Measurements from ENCODE around the gene CFC1B. TPM values are rescaled to one million over a fixed set of nuclear protein-coding genes. Genes with fewer than 3 reads are reported as not detected.
"Not testable (repeated sequence)": the region's sequence is repeated elsewhere in the genome, so short reads cannot be mapped to it uniquely, and the experiment has no call there.

Gene CFC1B
- total RNA-seq, 2 donors from 2014 or later: 2.9 TPM; not detected in 1

- H3K4me1 ChIP-seq (replicated peaks); H3K9me3 ChIP-seq; intact Hi-C loops (cut with DNase I); H3K27me3 ChIP-seq (replicated peaks; ENCODE audit: insufficient read depth); H3K27ac ChIP-seq; H3K4me3 ChIP-seq; DNase-seq (ENCODE audit: low spot score); H3K36me3 ChIP-seq: not testable (repeated sequence)
- WGBS: no CpG with 5 or more reads among the region's 4 CpGs
These were observed 56.5 kb downstream of the CFC1B start for GRCh38 chr2:130577559-130577958.

Small RNA genes within 50 kb of the gene (small RNA-seq; reads per million reads assigned to genes)
- gene RF00017: 0 reads per million in 2 donors
- gene RNU6-473P: 0 reads per million in 2 donors

Other genes starting within 250 kb of the CFC1B start
- gene IMP4, start 178.3 kb upstream of the CFC1B start, total RNA-seq: 100 to 1,000 TPM in 1 of 2 donors, 10 to 100 TPM in 1; 71.4 to 106 TPM
- gene PTPN18, start 165.2 kb upstream of the CFC1B start, total RNA-seq: 10 to 100 TPM; 37.1 to 93.6 TPM
- gene POTEI, start 11.9 kb upstream of the CFC1B start, total RNA-seq: 10 to 100 TPM in 1 of 2 donors, 1 to 10 TPM in 1; 3.9 to 18.8 TPM
- gene CFC1, start 78.4 kb downstream of the CFC1B start, total RNA-seq: 10 to 100 TPM in 1 of 2 donors, 1 to 10 TPM in 1; 6.6 to 10.5 TPM
- gene POTEJ, start 90.2 kb downstream of the CFC1B start, total RNA-seq: 10 to 100 TPM in 1 of 2 donors, 1 to 10 TPM in 1; 8.5 to 16.7 TPM
- not detected for gene GPR148, start 207.8 kb downstream of the CFC1B start, total RNA-seq
- gene AMER3, start 234.3 kb downstream of the CFC1B start, total RNA-seq: 10 to 100 TPM in 1 of 2 donors, under 1 TPM in 1; 0.18 to 10.1 TPM